ENCODE data around the gene ZNF541.
"Not testable (repeated sequence)": the region's sequence is repeated elsewhere in the genome, so short reads cannot be mapped to it uniquely, and the experiment has no call there.

The ZNF541 gene

DNA sequence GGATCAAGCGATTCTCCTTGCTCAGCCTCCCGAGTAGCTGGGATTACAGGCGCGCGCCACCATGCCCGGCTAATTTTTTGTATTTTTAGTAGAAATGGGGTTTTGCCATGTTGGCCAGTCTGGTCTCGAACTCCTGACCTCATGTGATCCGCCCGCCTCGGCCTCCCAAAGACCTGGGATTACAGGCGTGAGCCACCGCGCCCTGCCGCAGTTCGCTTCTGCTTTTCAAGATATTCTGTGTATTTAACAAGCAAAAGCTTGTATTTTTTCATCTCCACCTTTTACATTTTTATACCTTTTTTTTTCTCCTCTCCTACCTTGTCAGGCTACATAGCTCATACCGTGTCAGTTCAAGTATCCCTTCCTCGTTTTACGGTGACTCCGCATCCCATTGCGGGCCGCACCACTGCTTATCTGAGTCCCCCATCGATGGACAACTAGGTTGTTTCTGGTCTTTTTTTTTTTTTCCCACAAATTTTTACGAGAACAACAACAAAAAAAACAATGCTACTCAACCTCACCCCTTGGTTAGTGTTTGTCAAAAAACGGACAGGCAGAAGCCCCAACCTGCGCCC is 26.8 kb upstream of the ZNF541 start:
- not testable (repeated sequence) for DNase-seq (ENCODE audit: low read depth)

DNA sequence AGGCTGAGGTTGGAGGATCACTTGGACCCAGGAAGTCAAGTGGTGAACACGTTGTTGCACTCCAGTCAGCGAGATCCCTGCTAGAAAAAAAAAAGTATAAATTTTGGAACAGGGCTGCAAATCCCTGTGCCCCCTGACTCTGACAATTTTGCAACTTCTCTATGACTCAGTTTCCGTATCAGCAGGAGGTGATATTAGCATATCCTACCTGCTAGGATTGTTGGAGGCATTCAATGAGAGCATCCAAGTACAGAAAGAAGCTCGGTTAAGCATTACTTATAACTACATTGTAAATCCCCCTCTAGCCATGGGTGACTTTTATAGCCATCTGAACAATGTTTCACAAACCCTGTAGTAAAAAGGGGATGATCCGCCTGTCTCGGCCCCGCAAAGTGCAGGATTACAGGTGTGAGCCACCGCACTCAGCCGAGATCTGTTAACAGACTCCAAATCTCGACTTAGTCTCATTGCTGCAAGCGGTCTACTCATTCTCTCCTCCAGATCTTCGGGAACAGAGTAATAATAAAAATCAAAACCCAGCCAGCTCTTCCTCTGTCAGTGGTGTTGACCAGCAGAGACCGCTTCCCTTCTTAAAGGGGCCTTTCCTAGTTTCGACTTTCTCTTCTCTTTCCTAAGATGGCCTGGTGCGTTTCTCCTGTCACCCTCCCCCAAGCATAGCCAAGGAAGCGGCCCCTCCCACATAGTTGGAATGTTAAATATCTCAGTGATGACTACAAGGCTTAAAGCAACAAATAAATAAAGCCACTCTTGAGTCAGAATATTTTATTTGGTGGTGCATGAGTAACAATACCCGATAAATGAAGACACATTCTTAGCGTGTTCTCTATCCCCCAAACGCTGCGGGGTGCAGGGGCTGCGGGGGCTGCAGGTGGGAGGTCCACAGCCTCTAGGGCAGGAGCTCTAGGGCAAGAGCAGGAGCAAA is 25.7 kb upstream of the ZNF541 start:
- DNase-seq (ENCODE audit: low read depth) = no peak

DNA sequence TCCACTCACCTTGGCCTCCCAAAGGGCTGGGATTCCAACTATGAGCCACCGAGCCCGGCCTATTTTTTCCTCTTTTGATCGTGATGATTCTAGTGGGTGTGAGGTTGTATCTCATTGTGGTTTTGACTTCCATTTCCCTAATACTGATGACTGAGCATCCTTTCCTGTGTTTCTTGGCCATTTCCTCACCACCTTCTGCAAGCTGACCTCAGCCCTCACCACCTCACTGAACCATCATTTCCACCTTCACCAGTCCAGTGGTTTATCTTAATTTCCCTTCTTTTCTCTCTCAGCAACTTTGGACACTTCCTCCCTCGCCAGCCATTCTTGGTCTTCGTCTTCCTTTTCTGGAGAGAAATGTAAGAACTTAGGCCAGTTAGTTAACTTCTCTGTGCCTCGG is 23.0 kb upstream of the ZNF541 start:
- DNase-seq (ENCODE audit: low read depth) = no peak

DNA sequence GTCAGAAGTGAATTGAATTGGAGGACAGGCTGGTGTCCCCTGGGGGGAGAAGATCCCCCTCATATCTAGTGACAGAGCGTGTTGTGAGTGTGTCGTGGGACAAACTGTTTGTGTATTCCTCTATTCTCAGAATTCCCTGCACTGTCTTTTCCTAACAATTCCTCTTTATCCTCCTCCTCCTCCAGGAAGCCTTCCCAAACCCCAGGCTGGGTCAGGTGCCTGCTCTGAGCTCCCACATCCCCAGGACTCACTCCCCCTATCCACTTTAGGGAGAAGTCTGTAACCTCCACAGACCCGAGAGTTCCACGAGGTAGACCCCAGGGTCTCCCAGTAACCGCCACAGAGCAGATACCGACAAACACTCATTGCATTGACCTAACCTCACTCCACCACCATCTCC is 20.9 kb upstream of the ZNF541 start:
- no peak for DNase-seq (ENCODE audit: low read depth)

DNA sequence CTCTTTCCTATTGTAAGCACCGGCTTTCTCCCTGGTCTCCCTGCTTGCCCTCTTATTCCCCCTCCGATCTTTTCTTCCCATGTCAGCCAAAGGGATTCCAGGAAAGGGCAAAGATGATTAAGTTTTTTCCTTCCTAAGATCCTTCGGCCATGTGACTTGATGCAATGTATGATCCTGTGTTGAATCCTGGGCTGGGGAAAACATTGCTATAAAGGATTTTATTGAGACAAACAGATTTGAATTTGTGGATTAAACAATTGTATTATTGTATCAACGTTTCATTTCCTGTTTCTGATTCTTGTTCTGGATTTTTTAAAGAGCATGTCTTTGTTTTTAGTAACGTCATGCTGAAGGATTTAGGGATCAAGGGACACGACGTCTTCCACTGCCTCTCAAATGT is 16.9 kb upstream of the ZNF541 start:
- DNase-seq (ENCODE audit: low read depth) = no peak

DNA sequence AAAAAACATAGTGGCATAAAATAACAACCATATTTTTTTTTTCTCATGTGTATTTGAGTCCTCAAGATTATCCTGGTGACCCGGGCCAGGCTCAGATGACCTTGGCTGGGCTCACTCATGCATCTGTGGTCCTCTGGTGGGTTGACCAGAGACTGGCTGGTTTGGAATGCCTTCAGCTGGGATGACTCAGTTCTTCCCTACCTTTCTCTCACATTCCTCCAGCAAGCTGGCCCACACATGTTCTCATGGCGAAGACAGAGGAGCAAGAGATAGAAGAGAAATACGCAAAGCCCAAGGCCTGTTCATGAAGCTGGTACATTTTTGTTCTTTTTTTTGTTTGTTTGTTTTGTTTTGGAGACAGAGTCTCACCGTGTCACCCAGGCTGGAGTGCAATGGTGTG is 14.3 kb upstream of the ZNF541 start:
- DNase-seq (ENCODE audit: low read depth) = no peak

GRCh38 chr19:47583161-47583560 is 10.2 kb upstream of the ZNF541 start:
- not testable (repeated sequence) for DNase-seq (ENCODE audit: low read depth)

DNA sequence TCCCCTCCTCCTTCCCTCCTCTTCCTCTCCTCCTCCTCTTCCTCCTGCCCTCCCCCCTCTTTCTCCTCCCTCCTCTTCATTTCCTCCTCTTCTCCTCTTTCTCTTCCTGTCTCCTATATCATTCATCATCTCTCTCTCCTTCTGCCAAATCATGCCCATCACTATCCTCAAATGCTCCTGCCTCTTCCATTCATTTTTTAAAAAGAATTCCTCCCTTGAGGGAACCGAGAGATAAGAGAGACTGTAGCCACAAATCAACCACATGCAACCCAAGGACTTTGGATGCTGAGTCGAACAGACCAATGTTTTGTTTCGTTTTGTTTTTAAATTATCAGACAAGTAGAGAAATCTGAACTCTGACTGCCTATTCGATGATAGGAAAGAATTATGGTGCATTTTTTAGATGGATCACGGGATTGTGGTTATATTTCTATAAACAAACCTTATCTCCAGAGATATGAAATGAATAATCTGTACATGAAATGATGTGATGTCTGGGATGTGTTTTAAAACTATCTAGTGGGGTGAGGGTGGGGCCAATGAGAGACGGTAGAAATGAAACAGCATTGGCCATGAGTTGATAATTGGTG is 9.5 kb upstream of the ZNF541 start:
- DNase-seq (ENCODE audit: low read depth) = no peak

DNA sequence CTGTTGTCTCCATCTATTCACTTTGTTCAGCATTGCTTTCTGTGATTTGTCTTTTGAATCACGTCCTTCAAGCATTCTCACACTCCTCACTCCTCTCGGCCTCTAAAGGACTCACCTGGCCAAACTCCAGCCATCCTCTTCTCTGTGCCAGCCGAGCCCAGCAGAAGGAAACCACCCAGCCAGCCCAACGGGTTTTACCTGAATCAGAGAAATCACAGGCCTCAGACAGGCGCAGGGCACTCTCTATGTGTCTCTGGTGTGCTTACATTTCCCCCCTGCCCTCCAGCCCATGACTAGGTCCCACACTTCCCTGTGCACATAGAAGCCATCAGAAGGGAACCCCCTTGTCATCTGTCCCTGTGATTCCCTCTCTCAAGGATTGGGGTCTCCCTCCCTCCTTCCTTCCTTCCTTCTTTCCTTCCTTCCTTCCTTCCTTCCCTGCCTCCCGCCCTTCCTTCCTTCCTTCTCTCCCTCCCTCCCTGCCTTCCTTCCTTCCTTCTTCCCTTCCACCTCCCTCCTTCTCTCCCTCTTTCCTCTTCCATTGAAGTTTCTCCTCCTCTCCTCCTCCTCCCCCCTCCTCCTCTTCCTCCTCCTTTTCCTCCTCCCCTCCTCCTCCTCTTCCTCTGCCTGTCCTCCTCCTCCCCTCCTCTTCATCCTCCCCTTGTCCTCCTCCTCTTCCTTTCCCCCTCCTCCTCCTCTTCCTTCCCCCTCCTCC is 8.8 kb upstream of the ZNF541 start:
- no peak for DNase-seq (ENCODE audit: low read depth)

- DNase-seq (ENCODE audit: low read depth) = no peak
Measured at GRCh38 chr19:47580397-47580796, 7.4 kb upstream of the ZNF541 start.

GRCh38 chr19:47572635-47573034 is 313 bp downstream of the ZNF541 start:
- no peak for DNase-seq (ENCODE audit: low read depth)

GRCh38 chr19:47569331-47569730 is 3.6 kb downstream of the ZNF541 start:
- no peak for DNase-seq (ENCODE audit: low read depth)

- no peak for DNase-seq (ENCODE audit: low read depth)
Measured at GRCh38 chr19:47564081-47564480, 8.9 kb downstream of the ZNF541 start.

DNA sequence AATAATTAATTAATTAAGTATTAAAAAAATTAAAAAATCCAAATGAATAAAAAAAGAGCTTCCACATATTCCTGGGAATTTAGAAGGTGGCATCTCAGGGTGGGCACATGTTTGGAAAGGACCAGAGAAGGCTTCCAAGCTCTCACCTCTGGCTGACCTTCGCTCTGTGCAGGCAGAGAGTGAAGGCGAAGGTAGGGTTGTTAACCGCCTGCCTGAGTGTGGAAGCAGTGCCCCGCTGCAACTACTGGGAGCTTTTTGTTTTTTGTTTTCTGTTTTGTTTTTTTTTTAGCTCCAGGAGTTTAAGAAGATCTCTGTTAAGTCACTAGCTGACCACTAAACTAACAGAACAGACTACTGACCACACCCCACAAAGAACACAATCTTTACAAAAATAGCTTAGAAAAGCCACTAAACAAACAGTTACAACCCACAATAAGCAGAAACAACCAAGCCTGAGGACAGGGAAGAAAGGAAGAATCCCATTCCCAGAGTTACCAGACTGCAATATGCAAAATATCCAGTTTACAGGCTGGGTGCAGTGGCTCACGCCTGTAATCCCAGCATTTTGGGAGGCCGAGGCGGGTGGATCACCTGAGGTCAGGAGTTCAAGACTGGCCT is 11.4 kb downstream of the ZNF541 start:
- no peak for DNase-seq (ENCODE audit: low read depth)

GRCh38 chr19:47560999-47561398 is 11.9 kb downstream of the ZNF541 start:
- no peak for DNase-seq (ENCODE audit: low read depth)

GRCh38 chr19:47550129-47550528 is 22.8 kb downstream of the ZNF541 start:
- no peak for DNase-seq (ENCODE audit: low read depth)

GRCh38 chr19:47549261-47549862 is 23.6 kb downstream of the ZNF541 start:
- DNase-seq (ENCODE audit: low read depth) = no peak

DNA sequence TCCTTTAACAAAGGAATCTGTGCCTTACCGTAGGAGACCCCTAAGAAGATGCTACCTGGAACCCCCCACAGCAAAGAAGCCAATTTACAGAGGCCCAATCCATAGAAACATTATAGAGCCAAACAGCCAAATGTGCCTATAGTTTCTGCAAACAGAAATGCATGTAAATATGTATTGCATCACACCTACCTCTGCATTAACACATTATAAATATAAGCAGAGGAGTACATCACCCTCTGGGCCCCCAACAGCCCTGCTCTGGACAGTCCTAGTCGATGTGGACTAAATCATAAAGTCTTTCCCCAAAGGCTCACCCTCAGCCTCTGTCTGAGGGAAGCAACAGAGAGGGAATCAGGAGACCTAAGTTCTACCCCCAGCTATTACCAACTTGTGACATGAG is 25.7 kb downstream of the ZNF541 start:
- no peak for DNase-seq (ENCODE audit: low read depth)

- no peak for DNase-seq (ENCODE audit: low read depth)
Measured at GRCh38 chr19:47545061-47545948, 27.6 kb downstream of the ZNF541 start.

- no peak for DNase-seq (ENCODE audit: low read depth)
Measured at GRCh38 chr19:47544476-47544875, 28.5 kb downstream of the ZNF541 start.

DNA sequence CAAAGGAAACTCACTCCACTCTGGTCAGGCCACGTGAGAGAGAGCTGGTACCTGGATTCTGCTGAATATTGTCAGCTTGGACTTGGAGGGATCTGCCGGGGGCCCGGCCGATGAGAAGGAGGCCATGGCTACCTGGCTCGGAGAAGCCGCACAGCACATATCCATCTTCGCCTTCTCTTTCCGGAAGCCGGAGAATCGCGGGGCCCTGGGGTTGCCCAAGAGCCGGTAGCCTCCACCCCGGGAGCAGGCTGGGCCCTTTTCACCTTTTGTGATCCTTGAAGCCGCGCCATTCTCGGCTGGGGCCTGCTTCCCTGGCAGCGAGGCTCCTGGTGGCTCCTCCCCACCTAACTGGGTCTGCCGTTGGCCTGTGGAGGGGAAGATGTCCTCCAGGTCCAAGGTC is 28.9 kb downstream of the ZNF541 start:
- DNase-seq (ENCODE audit: low read depth) = no peak

All from activated T-cell treated with anti-CD3 and anti-CD28 coated beads for 24 hours (primary cell).